Epithelial cell of esophagus (primary cell): ENCODE measurements around the gene OR5T2.
"Not testable (repeated sequence)": the region's sequence is repeated elsewhere in the genome, so short reads cannot be mapped to it uniquely, and the experiment has no call there.

ENCODE experiments used
- DNase-seq: peaks from one replicate; pipeline ENCODE4 v3.0.0; 2010; ENCODE audit warnings: low read depth
- H3K4me3 ChIP-seq: 2 replicates; pipeline ENCODE4 v1.5.1; 2011; ENCODE audit warnings: mild to moderate bottlenecking, low read length, control low read depth
- CTCF ChIP-seq: IDR thresholded peaks from 2 replicates; pipeline ENCODE4 v1.5.1; 2011; ENCODE audit warnings: low read depth, mild to moderate bottlenecking, low read length, control low read depth, inconsistent platforms; ENCODE audit not compliant: insufficient read depth; ENCODE audit errors: missing control alignments

Gene OR5T2

GRCh38 chr11:56234155-56234554 lies at the start of gene OR5T2:
TSS of gene OR5T2 (minus strand) at chr11:56234255. CDS start at chr11:56233062, 1,193 bp downstream.
- no peak for DNase-seq
- no peak for TF ChIP-seq CTCF
- no peak within 1 kb of the TSS for H3K4me3 ChIP-seq

- no peak within 1 kb of the TSS for H3K4me3 ChIP-seq
- DNase-seq: no peak
- TF ChIP-seq CTCF: no peak
These were observed 39.8 kb upstream of the OR5T2 start, which contains the start of gene OR5T1 for GRCh38 chr11:56273854-56274253. TSS of gene OR5T1 (plus strand) at chr11:56274154. CDS start at chr11:56275639, 1,485 bp downstream.

DNA sequence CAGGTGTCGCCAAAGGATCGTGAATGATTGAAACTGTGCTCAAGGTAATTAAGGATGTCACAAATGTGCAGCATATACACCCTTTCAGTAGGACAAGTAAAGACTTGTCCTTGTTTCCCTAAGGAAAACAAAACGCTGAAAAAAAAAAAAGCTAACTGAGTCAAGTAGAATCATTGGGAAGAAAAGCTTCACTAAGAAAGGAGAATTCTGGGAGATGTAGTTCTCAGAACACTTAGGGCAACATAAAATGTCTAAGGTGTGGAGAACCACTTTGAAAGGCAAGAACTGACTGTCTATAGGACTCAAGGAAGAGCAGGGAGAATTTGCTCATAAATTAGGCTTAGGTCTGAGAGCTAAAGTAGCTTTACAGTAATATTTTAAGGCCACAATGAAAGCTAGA lies 37.0 kb upstream of the OR5T2 start:
- no peak for TF ChIP-seq CTCF
- DNase-seq: peak; percentile 15
- H3K4me3 ChIP-seq: no peak overlapping the region

GRCh38 chr11:56251954-56252353 lies 17.9 kb upstream of the OR5T2 start, which contains the start of gene OR5T3:
TSS of gene OR5T3 (plus strand) at chr11:56252254. CDS start at chr11:56252254, 0 bp downstream.
- no peak for TF ChIP-seq CTCF
- H3K4me3 ChIP-seq: no peak within 1 kb of the TSS
- DNase-seq: no peak

DNA sequence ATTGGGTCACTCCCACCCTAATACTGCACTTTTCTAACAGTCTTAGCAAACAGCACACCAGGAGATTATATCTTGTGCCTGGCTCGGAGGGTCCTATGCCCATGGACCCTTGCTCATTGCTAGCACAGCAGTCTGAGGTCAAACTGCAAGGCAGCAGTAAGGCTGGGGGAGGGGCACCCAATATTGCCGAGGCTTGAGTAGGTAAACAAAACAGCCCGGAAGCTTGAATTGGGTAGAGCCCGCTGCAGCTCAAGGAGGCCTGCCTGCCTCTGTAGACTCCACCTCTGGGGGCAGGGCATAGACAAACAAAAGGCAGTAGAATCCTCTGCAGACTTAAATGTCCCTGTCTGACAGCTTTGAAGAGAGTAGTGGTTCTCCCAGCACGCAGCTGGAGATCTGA lies 14.3 kb downstream of the OR5T2 start:
- not testable (repeated sequence) for DNase-seq, H3K4me3 ChIP-seq

- DNase-seq: no peak
- no peak for TF ChIP-seq CTCF
- no peak overlapping the region for H3K4me3 ChIP-seq
These were observed 19.5 kb downstream of the OR5T2 start for GRCh38 chr11:56214537-56214936.

- DNase-seq: no peak
- H3K4me3 ChIP-seq: no peak overlapping the region
- no peak for TF ChIP-seq CTCF
These were observed 26.3 kb downstream of the OR5T2 start for GRCh38 chr11:56207790-56208189.
